NCI-H2081 treated with DMSO at 0.1 percent for 48 hours (cell line): ENCODE data around the gene AP1G1.
"Not testable (repeated sequence)": the region's sequence is repeated elsewhere in the genome, so short reads cannot be mapped to it uniquely, and the experiment has no call there.

Source experiments
- DNase-seq: peaks from one replicate; lab custom pipeline; 2025; lab: John Stamatoyannopoulos, UW

AP1G1 gene

GRCh38 chr16:71807905-71808592 is 585 bp downstream of the AP1G1 start:
- no peak for DNase-seq

GRCh38 chr16:71803305-71803690 is 5.3 kb downstream of the AP1G1 start:
- no peak for DNase-seq

- no peak for DNase-seq
Observed at GRCh38 chr16:71796501-71797097, 12.0 kb downstream of the AP1G1 start.

GRCh38 chr16:71794943-71795342 is 13.7 kb downstream of the AP1G1 start:
- no peak for DNase-seq

- no peak for DNase-seq
Observed at GRCh38 chr16:71794018-71794417, 14.6 kb downstream of the AP1G1 start.

- DNase-seq, result no peak
Observed at GRCh38 chr16:71792176-71792575, 16.5 kb downstream of the AP1G1 start.

- DNase-seq, result not testable (repeated sequence)
Observed at GRCh38 chr16:71790329-71790728, 18.3 kb downstream of the AP1G1 start.

- DNase-seq, result no peak
Observed at GRCh38 chr16:71789136-71789535, 19.5 kb downstream of the AP1G1 start.

GRCh38 chr16:71788578-71788977 is 20.1 kb downstream of the AP1G1 start:
- DNase-seq, result no peak

- DNase-seq, result not testable (repeated sequence)
Observed at GRCh38 chr16:71785143-71785542, 23.5 kb downstream of the AP1G1 start.

- no peak for DNase-seq
Observed at GRCh38 chr16:71784093-71784492, 24.5 kb downstream of the AP1G1 start.

- DNase-seq, result no peak
Observed at GRCh38 chr16:71781741-71782140, 26.9 kb downstream of the AP1G1 start.

GRCh38 chr16:71780521-71781089 is 28.0 kb downstream of the AP1G1 start:
- DNase-seq, result no peak

- no peak for DNase-seq
Observed at GRCh38 chr16:71778780-71779179, 29.9 kb downstream of the AP1G1 start.

- no peak for DNase-seq
Observed at GRCh38 chr16:71777329-71777728, 31.3 kb downstream of the AP1G1 start.

- DNase-seq, result no peak
Observed at GRCh38 chr16:71775949-71776348, 32.7 kb downstream of the AP1G1 start.

- no peak for DNase-seq
Observed at GRCh38 chr16:71771571-71771970, 37.1 kb downstream of the AP1G1 start.

GRCh38 chr16:71769222-71769621 is 39.4 kb downstream of the AP1G1 start:
- DNase-seq, result no peak

GRCh38 chr16:71767060-71767900 is 41.4 kb downstream of the AP1G1 start:
- DNase-seq, result no peak

- DNase-seq, result no peak
Observed at GRCh38 chr16:71762186-71762585, 46.4 kb downstream of the AP1G1 start.

GRCh38 chr16:71761097-71761496 is 47.5 kb downstream of the AP1G1 start:
- DNase-seq, result no peak

GRCh38 chr16:71758293-71758760 is 50.3 kb downstream of the AP1G1 start:
- DNase-seq, result no peak

GRCh38 chr16:71754652-71755051 is 54.0 kb downstream of the AP1G1 start:
- no peak for DNase-seq
